GM12878 (cell line): Measurements from ENCODE around the gene KRTAP3-2.

Experiments used
- CHD1 ChIP-seq: IDR thresholded peaks from 2 replicates; pipeline ENCODE4 v1.6.1; 2012; ENCODE audit warnings: low read depth, low read length, improper control_type of control experiment
- CTCF ChIP-seq, 3 experiments: IDR thresholded peaks in 2 of 3; conservative IDR thresholded peaks in 1 of 3; 2 replicates each; pipeline ENCODE4 v1.5.1; 2011; ENCODE audit warnings: low read depth in 3 of 3, low read length in 3 of 3, mild to moderate bottlenecking in 3 of 3, control low read depth in 2 of 3, moderate library complexity in 2 of 3, inconsistent platforms in 1 of 3, mixed read lengths in 1 of 3; ENCODE audit not compliant: control insufficient read depth in 2 of 3, insufficient read depth in 1 of 3; ENCODE audit errors: extremely low read depth in 1 of 3
- HDAC2 ChIP-seq: fragments of 200-600 bp; sonication (generic); IDR thresholded peaks from 2 replicates; pipeline ENCODE4 v1.6.1; 2017
- SUZ12 ChIP-seq: fragments of 200-600 bp; sonication (generic); IDR thresholded peaks from one replicate; pipeline ENCODE4 v1.6.1; 2018; ENCODE audit warnings: antibody characterized with exemption, mild to moderate bottlenecking; ENCODE audit not compliant: unreplicated experiment
- ZNF592 ChIP-seq: fragments of 450-650 bp; IDR thresholded peaks from 2 replicates; pipeline ENCODE4 v1.6.1; 2017; ENCODE audit warnings: mild to moderate bottlenecking, moderate library complexity

GRCh38 chr17:41037853-41038350 is 38.2 kb upstream of the KRTAP3-2 start:
- no peak for TF ChIP-seq CHD1
- no peak for TF ChIP-seq ZNF592
- TF ChIP-seq HDAC2 = no peak
- TF ChIP-seq CTCF (IDR thresholded peaks at IDR 0.05 in 2 of 3, conservative IDR thresholded peaks at IDR 0.05 in 1 of 3; ENCODE audit: control insufficient read depth in 2 of 3, extremely low read depth in 1 of 3, insufficient read depth in 1 of 3, low read depth in 3 of 3, low read length in 3 of 3) = no peak
- no peak for TF ChIP-seq SUZ12
